ENCODE results near the gene SERPINB1.

- TF ChIP-seq EZH2 (IDR thresholded peaks at IDR 0.05): no peak
- TF ChIP-seq POLR2AphosphoS5 (IDR thresholded peaks at IDR 0.05; ENCODE audit: borderline replicate concordance, low read depth, low read length): no peak
- no peak for TF ChIP-seq FOXP2 (optimal IDR thresholded peaks at IDR 0.05; ENCODE audit: control extremely low read depth, extremely low read length, insufficient read depth)
These were observed 36.3 kb upstream of the SERPINB1 start for GRCh38 chr6:2877960-2878359.
